Left lung (tissue), 10 donors: ENCODE measurements around the gene MYH10. TPM values are rescaled to one million over a fixed set of nuclear protein-coding genes. Genes with fewer than 3 reads are reported as not detected.

Source experiments
- ATAC-seq: fragments of 200-7000 bp; cut with Tn5 transposase; one replicate; pipeline ENCODE4 v1.9.1; 2020; ENCODE audit warnings: moderate library complexity
- DNase-seq, 4 donors: peaks; one replicate each; pipeline ENCODE4 v3.0.0-alpha.2; 2013 to 2020
- H3K27ac ChIP-seq, 2 donors: fragments of 200-600 bp; sonication (generic) in 1 of 2; one replicate each; pipeline versions ENCODE4 v1.5.0 to v1.8.0; 2020 to 2021
- H3K27me3 ChIP-seq, 2 donors: fragments of 200-600 bp; sonication (generic) in 1 of 2; one replicate each; pipeline versions ENCODE4 v1.5.0 to v1.8.0; 2020 to 2021
- H3K36me3 ChIP-seq, 2 donors: fragments of 200-600 bp; sonication (generic) in 1 of 2; one replicate each; pipeline versions ENCODE4 v1.5.0 to v1.8.0; 2020 to 2021
- H3K4me1 ChIP-seq, 2 donors: fragments of 200-600 bp; one replicate each; pipeline ENCODE4 v1.8.0; 2021
- H3K4me3 ChIP-seq, 2 donors: fragments of 200-600 bp; sonication (generic) in 1 of 2; one replicate each; pipeline versions ENCODE4 v1.5.0 to v1.8.0; 2020 to 2021; ENCODE audit warnings: mild to moderate bottlenecking in 1 of 2
- H3K9me3 ChIP-seq, 2 donors: fragments of 200-600 bp; sonication (generic) in 1 of 2; one replicate each; pipeline versions ENCODE4 v1.5.0 to v1.8.0; 2020 to 2021
- CTCF ChIP-seq, 2 donors: fragments of 200-600 bp; sonication (generic) in 1 of 2; IDR thresholded peaks; one replicate each; pipeline versions ENCODE4 v1.5.0 to v1.8.0; 2021; ENCODE audit warnings: antibody characterized with exemption in 2 of 2
- intact Hi-C, 2 donors: fragments of 100-400 bp; cut with DNase I; formaldehyde crosslinking; loops; one replicate each; pipeline versions ENCODE4 v1.11.2 to v1.14.2; 2022
- polyA plus RNA-seq, 6 donors: library from polyadenylated mRNA; unstranded; fragments of 120-200 nt; gene quantifications; one replicate each; pipeline ENCODE4 v1.2.1, GENCODE V29; 2013; ENCODE audit not compliant: insufficient read length in 6 of 6
- total RNA-seq, 2 donors: library from RNA; stranded (reverse); fragmentation: NEBNext Ultra II Directional; extraction: Animal tissue kit (Norgen Biotek cat#: 25700); gene quantifications; one replicate each; pipeline ENCODE4 v1.2.1, GENCODE V29; 2021
- donor health status: DM: no; HTN: yes; CAD: no.
- donor health status: DM: no; HTN: no; CAD: no.

MYH10 gene
- total and polyA plus RNA-seq, 8 donors = 70.9 to 196 (median 151) TPM

- intact Hi-C loops = no loop called here
- no peaks in the 10 kb centered on the region for H3K27me3 ChIP-seq
- H3K36me3 ChIP-seq = no peaks in the 10 kb centered on the region
- peak overlapping the region in 1 of 2 donors; percentile 39 for H3K27ac ChIP-seq
- no peak for TF ChIP-seq CTCF (IDR thresholded peaks at IDR 0.05)
- ATAC-seq (peak; percentile 77), DNase-seq (peak in 3 of 4 donors; percentile 59 to 94 (median 91))
- H3K4me1 ChIP-seq = peaks cover 3 to 9% of the 10 kb centered on the region in 2 donors
- H3K4me3 ChIP-seq = no peak overlapping the region
- no peaks in the 10 kb centered on the region for H3K9me3 ChIP-seq
Measured at GRCh38 chr17:8674344-8675305, 44.1 kb upstream of the MYH10 start.

- Histone ChIP-seq H3K9me3 (no peaks in the 10 kb centered on the region), H3K4me1 (peaks cover 3 to 9% of the 10 kb centered on the region in 2 donors), H3K36me3 (no peaks in the 10 kb centered on the region), H3K27me3 (no peaks in the 10 kb centered on the region), H3K4me3 (no peak overlapping the region), H3K27ac (peak overlapping the region; percentile 25 to 27)
- no peak for TF ChIP-seq CTCF (IDR thresholded peaks at IDR 0.05)
- peak; percentile 34 for ATAC-seq
- intact Hi-C loops = no loop called here
- DNase-seq = no peak
Measured at GRCh38 chr17:8673612-8674011, 43.1 kb upstream of the MYH10 start.

GRCh38 chr17:8672326-8672725, 41.8 kb upstream of the MYH10 start:
- ATAC-seq (no peak), DNase-seq (no peak)
- H3K9me3 ChIP-seq = no peaks in the 10 kb centered on the region
- TF ChIP-seq CTCF (IDR thresholded peaks at IDR 0.05) = no peak
- peaks cover 3 to 9% of the 10 kb centered on the region in 2 donors for H3K4me1 ChIP-seq
- H3K27me3 ChIP-seq = no peaks in the 10 kb centered on the region
- H3K27ac ChIP-seq = no peak overlapping the region
- no peak overlapping the region for H3K4me3 ChIP-seq
- H3K36me3 ChIP-seq = no peaks in the 10 kb centered on the region
- intact Hi-C loops = no loop called here

GRCh38 chr17:8670421-8670820, 39.9 kb upstream of the MYH10 start:
- intact Hi-C loops = no loop called here
- H3K27ac ChIP-seq = no peak overlapping the region
- H3K27me3 ChIP-seq = no peaks in the 10 kb centered on the region
- H3K4me3 ChIP-seq = no peak overlapping the region
- TF ChIP-seq CTCF (IDR thresholded peaks at IDR 0.05) = no peak
- H3K36me3 ChIP-seq = no peaks in the 10 kb centered on the region
- DNase-seq (no peak), ATAC-seq (no peak)
- H3K4me1 ChIP-seq = peaks cover 3 to 9% of the 10 kb centered on the region in 2 donors
- H3K9me3 ChIP-seq = no peaks in the 10 kb centered on the region

GRCh38 chr17:8668176-8668740, 37.7 kb upstream of the MYH10 start:
- H3K27ac ChIP-seq = no peak overlapping the region
- intact Hi-C loops = no loop called here
- H3K27me3 ChIP-seq = no peaks in the 10 kb centered on the region
- DNase-seq (peak in 1 of 4 donors; percentile 61), ATAC-seq (no peak)
- TF ChIP-seq CTCF (IDR thresholded peaks at IDR 0.05) = no peak
- H3K9me3 ChIP-seq = no peaks in the 10 kb centered on the region
- no peak overlapping the region for H3K4me3 ChIP-seq
- H3K36me3 ChIP-seq = no peaks in the 10 kb centered on the region
- no peaks in the 10 kb centered on the region for H3K4me1 ChIP-seq
